GM18909 (cell line): ENCODE data around the gene SLC45A1.
A peak's percentile ranks its signal among the peaks of the same experiment; 100 is the strongest.
"Not testable (repeated sequence)": the region's sequence is repeated elsewhere in the genome, so short reads cannot be mapped to it uniquely, and the experiment has no call there.

Experiments used
- ATAC-seq: cut with Tn5 transposase; IDR thresholded peaks from one replicate; pipeline ENCODE4 v1.9.1; 2021; ENCODE audit warnings: mild to moderate bottlenecking; ENCODE audit not compliant: unreplicated experiment, poor library complexity

SLC45A1 gene

DNA sequence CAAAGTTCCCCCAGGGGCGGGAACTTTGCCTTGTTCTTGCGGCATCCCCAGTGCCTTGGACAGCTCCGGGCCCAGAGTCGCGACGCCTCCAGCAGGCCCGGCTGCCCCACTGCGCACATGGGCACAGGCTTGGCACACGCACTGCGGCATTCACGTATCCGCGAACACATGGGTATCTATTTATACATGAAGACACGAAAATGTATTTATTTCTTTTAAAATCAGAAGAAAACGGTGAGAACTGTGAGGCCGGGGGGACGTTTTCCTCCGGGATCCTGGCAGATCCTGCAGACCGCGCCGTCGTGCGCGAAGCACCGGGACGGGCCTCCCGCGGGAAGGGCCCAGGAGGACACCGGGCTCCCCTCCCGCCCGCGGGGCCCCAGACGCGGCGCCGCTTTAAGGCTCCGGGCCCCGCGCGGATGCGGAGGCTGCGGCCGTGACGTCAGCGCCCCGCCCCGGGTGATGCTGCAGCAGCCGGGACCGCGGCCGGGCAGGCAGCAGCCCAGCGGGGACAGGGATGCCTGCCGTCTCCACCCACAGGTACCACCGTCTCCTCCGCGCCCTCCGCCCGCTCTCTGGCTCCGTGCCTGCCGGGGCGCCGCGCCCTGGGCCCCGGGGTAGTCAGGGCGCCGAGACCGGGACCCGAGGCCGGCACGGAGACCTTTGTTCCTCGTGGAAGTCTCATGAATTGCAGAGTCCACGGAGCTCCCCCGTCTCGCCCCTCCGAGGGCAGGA lies at the start of gene SLC45A1:
Gene SLC45A1 (plus strand): TSS at position 468 of the 735 bp plus-strand sequence. CDS start 6,216 bp downstream, outside the sequence.
- no peak for ATAC-seq

DNA sequence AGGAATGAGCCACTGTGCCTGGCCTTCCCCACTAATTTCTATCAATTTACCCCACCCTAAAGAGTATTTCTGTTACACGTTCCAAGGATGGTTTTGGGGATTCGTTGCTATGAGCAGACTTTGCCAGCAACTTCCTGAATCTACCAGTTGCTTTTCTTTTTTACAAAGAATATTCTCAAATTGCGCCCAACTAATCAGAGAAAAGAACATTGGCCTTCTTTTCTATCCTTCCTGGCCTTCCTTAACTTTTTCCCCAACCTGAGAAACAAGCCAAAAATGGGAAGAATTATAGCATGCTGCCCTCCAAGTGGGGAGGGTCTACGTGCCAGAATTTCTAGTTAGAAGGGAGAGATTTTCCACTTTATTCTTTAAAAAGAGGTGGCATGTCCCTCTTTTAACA lies 44.9 kb upstream of the SLC45A1 start:
- ATAC-seq = no peak

DNA sequence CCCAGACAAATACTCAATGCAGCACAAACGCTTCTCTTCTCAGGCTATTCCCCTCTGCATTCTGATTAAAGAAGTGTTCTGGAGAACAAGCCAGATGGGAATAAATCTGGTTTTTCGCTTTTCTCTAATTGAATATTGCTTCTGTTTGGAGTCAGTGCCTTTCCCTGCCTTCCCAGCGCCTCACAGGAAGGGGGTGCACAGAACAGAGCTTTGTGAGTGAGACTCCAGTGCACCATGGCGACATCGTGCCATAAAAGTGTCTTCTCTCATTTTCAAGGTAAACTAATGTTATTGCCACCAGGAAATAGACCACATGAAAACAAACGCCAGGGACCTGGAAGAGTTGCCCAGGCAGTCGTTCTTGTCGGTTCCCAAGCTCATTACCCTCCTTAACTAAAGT lies 43.6 kb upstream of the SLC45A1 start:
- ATAC-seq = no peak

DNA sequence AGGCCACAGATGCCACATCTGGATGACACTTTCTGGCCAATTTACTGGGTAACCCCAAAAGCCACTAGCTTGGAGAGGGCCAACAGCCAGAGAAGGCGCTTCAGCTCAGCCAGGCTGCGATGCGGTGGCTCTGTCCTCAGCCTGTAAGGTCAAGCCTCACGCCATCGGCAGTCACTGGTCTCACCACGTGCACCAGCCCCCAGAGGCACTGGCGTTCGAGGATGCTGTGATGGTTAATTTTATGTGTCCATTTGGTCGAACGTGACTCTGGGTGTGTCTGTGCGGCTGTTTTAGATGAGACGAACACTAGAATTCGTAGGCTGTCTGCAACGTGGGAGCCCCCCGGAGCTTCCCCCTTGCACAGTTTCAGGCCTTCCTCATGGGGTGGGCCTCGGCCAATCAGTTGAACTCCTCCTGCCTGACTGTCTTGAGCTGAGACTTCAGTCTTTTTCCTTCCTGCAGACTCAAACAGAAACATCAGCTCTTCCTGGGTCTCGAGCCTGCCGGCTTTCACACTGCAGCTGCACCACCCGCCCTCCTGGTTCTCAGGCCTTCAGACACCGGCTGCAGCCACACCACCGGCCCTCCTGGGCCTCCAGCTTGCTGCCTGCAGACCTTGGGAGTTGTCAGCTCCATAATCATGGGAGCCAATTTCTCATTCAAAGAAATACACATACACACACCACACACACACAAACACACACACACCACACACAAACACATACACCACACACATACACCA lies 41.6 kb upstream of the SLC45A1 start:
- ATAC-seq = no peak

- no peak for ATAC-seq
These were observed 41.0 kb upstream of the SLC45A1 start for GRCh38 chr1:8276932-8277331.

GRCh38 chr1:8278677-8279076 lies 39.2 kb upstream of the SLC45A1 start:
- not testable (repeated sequence) for ATAC-seq

DNA sequence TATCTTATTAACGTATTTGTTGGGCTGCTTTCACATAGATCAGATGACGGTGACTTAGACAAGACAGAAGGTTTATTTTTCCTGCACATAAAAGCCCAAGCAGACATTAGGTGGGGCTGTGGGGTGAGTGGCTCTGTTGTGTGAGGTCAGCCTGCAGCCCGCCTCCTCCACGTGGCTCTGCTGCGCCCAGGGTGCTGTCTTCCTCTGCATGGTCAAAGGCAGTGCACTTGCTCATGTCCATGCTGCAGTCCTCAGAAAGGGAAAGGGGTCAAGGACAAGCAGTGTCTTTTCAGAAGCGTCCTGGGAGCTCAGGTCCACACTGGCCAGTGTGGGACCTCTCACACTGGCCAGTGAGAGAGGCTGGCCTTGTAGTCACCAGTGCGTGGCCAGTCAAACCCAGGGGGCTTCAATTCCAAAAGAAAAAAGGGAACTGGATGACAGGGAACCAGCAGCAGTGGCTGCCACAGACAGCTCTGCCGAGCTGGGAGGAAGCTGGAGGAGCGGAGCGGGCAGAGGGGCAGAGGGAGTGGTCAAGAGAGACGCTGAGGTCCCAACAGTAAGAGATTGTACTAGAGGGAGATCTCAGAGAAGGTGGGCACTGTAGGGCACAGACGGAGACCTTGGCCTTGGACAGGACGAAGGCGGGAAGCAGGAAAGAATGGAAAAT lies 35.9 kb upstream of the SLC45A1 start:
- no peak for ATAC-seq

- ATAC-seq = peak; percentile 92
These were observed 34.6 kb upstream of the SLC45A1 start for GRCh38 chr1:8283058-8283884.

DNA sequence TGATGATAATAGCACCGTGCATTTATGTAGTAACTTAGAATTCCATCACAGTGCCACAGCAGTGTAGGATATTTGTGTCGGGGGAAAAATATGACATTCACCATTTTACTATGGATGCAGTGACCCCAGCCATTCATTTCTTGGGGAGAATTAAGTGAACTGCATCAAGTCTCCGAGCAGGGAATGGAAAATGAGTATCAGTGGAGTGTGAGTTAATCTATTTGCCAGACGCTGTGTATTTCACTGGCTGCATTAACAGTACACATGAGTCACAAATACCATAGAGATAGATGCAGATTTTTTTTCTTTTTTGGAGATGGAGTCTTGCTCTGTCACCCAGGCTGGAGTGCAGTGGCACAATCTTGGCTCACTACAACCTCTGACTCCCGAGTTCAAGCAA lies 33.8 kb upstream of the SLC45A1 start:
- ATAC-seq = no peak

DNA sequence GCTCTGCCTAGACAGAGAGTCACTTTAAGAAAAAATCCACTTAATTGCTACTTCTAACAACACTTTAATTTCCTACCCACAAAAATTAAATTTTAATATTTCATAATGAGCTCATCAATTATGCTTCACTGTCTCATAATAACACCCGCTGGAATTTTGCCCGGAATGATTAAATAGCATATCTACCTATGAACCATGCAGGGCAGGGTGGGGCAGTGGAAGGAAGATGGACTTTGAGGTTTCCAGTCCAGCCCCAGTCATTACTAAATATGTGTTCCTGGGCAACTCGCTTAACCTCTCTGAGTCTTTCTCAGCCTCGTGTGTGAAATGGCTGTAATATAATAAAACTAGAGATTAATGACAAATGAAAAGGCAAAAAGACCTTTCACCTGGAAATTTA lies 32.8 kb upstream of the SLC45A1 start:
- ATAC-seq = no peak

- no peak for ATAC-seq
These were observed 31.9 kb upstream of the SLC45A1 start for GRCh38 chr1:8285965-8286364.

DNA sequence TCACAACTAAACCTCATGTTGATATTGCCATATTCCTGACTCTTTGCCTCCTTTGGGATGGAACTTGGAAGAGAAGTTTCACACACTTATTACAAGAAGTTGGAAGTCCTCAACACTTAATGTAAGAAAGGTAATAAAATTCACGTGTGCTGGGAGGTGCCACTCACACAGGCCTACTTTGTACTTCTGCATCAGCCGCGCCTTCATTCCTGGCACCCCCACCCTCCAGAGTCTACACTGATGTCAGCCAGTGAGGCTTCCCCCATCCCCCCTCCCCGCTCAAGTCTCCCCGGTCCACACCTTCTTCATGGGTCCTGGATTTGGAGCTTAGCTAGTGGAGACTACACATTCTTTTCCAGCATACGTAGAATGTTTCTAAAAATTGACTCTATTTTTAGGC lies 24.8 kb upstream of the SLC45A1 start:
- no peak for ATAC-seq

DNA sequence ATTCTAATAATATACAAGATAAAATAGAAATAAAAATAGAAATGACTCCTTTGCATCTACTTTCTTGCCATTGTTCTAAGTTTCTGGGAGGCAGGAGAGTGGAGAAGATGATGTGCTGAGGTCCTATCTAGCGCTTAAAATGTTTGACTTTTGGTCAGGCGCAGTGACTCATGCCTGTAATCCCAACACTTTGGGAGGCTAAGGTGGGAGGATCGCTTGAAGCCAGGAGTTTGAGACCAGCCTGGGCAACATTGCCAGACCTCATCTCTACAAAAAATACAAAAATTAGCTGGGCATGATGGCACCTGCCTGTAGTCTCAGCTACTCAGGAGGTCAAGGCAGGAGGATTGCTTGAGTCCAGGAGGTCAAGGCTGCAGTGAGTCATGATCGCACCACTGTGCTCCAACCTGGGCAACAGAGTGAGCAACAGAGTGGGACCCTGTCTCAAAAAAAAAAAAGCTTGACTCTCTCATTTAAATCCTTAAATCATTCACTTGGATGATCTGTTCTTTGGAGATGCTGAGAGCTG lies 24.2 kb upstream of the SLC45A1 start:
- no peak for ATAC-seq

DNA sequence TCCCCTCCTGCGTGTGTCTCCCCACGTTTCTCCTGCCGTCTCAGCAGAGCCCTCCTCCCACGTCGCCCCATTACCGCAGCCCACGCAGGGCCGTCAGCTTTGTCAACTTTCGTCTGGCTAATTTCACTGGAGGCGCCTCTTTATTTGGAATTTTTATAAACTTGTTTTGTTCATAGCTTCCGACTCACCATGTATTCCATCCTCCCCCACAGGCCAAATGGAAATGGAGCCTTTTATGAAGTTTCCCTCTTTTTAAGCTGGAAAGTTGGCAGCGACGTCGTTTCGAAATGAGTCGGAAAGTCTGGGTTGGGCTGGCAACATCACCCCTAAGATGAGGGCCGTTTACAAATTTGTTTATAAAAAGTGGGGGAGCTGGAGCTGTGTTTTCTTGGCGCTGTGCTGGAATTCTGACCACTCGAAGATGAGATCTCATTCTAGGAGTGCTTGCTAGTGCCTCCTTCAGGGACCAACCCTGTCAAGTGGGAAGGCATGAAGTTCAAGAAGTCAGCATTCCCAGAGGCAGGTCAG lies 23.7 kb upstream of the SLC45A1 start:
- ATAC-seq = no peak

DNA sequence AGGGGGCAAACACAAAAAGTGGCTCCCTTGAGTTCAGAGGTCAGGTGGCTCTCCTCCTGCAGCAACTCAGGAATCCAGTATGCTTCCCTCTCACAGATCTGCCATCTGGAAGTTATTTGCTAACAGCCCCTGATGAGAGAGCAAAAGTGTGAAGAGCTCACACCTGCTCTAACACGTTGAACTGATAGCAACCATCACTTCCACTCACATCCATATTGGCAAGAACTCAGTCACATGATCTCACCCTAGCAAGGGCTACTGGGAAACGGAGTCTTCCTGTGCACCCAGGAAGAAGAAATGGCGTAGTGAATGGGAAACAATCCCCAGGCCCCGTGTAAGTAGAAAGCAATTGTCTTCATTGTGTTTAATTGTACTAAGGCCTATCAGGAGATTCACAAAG lies 20.7 kb upstream of the SLC45A1 start:
- ATAC-seq = no peak

GRCh38 chr1:8299963-8300362 lies 18.0 kb upstream of the SLC45A1 start:
- no peak for ATAC-seq

GRCh38 chr1:8302081-8302956 lies 15.6 kb upstream of the SLC45A1 start:
- no peak for ATAC-seq

DNA sequence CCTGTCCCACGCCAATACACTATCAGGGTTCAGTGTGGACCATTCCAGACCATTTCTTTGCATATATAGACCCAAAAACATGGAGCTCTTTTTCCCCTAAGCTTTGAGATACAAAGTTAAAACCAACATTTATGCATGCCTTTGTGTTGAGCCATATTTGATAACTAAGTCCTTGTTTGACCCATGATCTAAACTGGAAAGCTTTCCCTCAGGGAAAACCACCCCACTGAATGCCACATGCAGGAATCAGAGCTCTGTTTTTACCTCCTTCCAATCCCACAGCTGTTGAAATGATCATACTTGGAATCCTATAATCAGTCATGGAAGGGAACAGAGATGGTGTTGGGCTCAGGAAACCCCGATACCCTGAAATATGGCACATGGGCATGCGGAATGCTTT lies 14.8 kb upstream of the SLC45A1 start:
- ATAC-seq = no peak

DNA sequence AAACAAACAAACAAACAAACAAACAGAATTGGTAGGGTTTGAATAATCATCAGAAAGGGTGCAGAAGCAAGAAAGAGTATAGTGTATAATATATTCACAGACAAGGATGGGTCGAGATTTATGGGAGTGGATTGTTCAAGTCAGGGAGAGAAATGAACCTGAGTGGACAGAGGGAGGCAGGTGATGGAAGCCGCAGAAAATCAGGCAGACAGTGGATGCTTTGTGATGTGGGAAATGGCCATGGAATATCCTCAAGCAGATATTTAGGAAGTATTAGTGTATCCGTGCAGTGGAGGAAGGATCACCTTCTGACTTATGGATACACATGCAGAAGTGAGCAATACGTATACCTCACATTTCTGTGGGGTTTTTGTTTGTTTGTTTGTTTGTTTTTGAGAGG lies 14.0 kb upstream of the SLC45A1 start:
- ATAC-seq = no peak
